NCI-H774 (cell line): ENCODE results near the gene RABEP2.
"Not testable (repeated sequence)": the region's sequence is repeated elsewhere in the genome, so short reads cannot be mapped to it uniquely, and the experiment has no call there.

Experiments
- DNase-seq: peaks from one replicate; lab custom pipeline; 2025; lab: John Stamatoyannopoulos, UW

RABEP2 gene

DNA sequence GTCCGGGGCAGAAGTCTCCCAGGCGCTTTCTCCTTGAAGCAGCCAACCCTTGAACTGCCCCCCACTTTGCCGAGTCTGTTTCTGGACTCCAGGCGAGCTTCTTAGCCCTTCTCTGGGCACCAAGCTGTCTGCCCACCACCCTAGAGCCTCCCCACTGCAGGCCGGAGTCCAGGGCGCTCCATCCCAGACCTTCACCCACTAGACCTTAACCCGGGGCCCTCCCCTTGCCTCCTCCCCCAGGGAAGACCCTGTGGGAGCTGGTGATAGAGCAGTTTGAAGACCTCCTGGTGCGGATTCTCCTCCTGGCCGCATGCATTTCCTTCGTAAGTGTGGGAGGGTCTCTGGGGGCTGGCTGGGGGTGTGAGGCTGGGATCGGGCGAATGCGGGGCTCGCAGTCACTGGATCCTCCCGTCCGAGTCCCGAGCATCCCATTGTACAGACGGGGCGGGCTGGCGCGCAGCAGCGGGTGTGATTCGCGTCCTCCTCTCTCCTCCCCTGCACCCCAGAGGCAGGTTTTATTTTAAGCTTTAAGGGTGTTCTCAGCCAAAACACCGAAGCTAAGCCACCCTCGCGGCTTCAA is 45.7 kb downstream of the RABEP2 start:
- DNase-seq, result no peak

DNA sequence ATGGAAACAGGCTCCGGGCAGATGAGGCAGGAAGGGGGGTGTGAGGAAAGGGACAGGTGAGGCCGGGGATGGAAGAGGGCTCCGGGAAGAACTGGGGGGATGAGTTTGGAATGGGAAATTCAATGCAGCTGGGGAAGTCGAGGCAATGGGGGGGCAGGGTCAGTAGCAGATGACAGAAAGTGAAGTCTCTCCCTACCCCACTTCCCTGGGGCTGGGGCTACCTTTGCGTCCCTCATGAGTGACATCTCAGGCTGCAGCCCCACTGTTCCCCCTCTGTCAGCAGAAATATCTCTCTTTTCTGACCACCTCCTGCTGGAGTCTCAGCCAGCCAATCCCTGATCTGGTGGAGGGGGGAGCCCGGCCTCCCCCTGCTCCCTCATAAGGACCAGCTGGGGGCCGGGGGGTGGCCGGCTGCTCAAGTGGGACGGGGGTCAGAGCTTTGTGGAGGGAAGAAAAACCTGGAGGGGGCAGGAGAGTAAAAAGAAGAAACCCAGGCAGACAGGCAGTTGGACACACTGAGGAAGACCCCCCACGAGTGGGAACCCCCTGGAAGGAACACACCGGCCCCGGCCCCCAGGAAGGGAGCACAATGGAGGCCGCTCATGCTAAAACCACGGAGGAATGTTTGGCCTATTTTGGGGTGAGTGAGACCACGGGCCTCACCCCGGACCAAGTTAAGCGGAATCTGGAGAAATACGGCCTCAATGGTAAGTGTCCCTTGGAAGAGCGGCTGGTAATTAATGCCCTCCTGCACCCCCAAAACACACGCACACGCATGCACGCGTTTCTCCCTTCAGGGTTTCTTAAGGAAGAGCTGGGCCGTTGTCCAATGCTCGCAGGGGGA is 46.7 kb downstream of the RABEP2 start, which contains the start of gene ATP2A1:
TSS of gene ATP2A1 (plus strand) at position 406 of the 844 bp plus-strand sequence. CDS start at position 590, 184 bp downstream.
- no peak for DNase-seq

DNA sequence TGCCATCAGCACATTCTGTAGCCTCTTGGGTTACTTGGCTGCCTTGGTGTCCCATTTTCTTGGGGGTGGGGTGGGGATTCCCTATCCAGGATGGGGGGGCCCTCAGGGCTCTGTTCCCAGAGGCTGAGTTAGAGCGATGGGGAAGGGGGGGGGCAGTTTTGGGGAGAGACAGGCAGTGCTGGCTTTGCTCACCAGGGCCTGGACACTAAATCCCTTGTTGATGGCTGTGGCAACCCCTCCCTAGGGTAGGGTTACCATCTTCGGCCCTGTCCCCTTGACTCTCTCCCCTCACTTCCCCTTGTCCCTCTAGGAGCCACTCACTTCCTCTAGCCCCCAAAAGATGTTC is 47.4 kb downstream of the RABEP2 start:
- no peak for DNase-seq

DNA sequence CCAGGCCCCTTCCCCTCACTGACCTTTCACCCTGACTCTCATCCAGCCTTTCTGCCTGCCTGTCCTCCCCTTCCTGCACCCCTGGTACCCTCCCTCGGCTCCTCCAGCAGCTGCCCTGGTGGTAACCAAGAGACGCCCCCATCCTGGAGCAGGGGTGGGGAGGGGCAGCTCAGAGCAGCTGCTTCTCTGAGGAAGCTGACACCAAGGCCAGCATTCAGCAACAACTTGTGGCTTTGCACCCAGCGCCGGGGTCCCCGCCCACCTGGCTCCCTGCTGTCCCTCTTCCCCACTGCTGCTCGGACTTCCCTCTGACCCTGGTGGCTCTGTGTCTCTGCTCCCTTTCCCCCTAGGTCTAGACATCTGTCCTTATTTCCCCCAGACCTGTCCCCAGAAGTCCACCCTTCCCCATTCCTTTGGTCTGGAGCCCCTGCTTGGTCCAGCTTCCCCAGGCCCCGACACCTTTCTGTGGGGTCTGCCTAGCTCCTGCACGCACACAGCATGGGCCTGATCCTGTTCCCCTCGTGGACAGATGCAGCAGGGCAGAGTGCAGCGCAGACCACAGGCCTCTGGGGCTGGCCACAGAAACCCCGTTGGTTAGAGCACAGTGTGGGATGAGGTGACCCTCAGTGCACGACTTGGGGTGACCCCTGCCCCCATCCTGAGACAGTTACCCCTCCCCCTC is 47.9 kb downstream of the RABEP2 start:
- DNase-seq, result no peak

DNA sequence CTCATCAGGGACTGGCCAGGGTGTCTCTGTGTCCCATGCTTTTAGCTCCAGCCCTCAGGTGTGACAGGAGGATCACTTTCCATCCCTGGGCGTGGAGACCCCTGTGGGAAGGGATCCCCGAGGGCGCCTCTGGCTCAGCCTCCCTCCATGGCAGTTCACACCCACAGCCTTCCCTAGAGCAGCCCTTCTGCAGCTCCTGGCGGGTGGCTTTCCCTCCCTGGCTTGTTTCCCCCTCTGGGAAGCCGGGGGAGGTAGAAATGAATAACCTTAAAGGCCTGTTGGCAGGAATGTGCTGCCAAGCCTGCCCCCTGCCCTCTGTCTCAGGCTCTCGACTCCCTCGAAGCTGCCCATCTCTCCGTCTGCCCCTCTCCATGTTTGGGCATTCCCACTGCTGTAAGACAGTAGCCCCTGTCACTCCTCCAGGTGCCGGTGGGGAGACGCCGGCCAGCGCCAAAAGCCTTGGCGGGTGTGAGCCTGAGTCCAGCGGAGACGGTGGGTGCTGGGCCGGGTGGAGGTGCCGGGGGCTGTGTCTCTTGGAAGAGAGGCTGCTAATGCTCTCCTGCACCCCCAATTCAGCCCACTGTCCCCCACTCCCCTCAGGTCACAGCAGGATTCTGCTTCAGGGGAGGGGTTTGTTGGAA is 48.9 kb downstream of the RABEP2 start:
- DNase-seq, result no peak

DNA sequence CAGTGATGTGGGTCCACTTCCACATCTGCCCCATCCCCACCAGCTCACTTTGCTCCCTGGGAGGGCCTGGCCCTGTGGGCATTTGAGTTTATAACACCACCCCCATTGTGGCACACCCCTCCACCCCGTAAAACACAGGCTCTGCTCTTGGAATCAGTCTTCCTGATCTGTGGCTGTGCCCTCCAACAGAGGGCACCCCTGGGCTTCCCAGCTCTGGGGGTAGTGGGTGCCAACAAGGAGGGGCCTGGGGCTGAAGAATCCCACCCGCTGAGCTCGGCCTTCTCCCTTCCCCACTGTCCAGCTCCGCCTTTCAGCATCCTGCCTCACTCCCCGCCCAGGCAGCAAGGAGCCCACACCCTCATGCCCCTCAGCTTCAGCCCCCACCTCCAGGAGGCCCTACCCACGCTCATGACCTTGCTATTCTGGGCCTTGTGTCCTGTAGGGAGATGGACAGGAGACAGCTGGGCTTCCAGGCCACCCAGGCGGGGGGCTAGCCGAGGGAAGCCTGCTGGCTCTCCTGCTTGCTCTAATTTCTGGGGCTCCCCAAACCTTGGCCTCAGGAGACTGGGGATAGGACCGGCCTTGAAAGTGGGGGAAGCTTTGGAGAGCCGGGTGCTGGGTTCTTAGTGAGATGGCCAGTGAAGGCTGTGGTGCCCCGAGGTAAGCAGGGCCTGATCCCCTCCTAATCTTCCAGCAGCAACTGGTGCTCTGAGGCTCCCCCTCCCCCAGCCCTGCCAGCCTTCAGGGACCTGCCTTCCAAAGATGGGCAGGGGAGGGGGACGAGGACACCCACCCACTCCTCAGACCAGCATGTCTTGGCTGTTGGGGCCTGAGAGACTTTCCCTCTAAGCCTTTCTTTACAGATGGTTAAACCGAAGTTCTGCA is 49.7 kb downstream of the RABEP2 start:
- DNase-seq, result no peak

DNA sequence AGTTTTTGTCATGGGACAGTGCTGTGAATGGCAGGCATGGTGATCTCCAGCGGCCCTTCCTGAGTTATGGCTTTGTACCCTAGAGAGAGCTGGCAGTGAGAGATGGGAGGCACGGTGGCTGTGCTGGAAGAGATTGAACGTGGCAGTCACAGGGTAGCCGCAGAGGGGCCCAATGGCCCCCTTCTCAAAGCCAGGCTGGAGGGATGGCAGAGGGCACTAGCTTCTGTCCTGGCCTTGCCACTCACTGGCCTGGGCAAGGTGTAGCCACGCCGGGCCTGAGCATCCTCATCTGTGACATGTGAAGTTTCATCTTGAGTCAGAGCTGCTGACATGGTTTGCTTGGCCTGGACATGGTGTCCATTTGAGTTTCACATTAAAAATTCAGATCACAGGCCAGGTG is 50.6 kb downstream of the RABEP2 start:
- no peak for DNase-seq

DNA sequence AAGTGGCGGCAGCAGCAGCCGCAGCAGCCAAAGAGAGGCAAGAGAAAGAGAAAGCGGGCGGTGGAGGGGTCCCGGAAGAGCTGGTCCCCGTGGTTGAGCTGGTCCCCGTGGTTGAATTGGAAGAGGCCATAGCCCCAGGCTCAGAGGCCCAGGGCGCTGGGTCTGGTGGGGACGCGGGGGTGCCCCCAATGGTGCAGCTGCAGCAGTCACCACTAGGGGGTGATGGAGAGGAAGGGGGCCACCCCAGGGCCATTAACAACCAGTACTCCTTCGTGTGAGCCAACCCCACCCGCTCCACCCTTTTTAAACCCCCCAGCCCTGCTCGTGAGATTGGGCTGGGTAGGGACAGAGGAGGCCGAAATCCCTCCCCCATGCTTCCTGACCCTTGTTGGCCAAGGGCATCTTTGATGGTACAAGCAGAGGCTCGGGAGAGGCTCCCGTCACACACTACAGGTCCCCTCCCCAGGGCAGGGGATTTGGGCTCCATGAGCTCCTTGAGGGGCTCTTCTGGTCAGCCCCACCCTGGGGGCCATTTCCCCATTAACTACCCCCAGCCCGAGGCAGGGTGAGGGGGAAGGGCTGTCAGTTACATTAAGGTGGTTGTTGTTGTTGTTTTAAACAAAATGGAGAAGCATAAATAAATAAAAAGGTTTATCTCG is 51.4 kb downstream of the RABEP2 start:
- DNase-seq, result no peak

DNA sequence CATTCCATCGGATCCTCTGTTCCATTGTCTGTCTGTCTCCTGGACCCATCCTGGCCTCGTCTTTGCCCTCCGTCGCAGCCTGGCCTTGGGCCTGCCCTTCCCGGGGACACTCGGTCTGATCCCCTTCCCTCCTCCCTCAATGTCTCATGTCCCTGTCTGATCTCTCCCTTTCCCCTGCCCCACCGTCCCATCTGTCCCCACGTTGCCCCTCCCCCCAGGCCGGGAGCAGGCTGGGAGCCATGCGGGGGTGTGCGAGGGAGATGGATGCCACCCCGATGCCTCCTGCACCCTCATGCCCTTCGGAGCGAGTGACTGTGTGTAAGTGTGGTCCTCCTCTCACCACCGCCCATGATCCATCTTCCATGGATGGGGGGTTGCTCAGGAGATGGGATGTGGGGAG is 52.1 kb downstream of the RABEP2 start:
- DNase-seq, result no peak

DNA sequence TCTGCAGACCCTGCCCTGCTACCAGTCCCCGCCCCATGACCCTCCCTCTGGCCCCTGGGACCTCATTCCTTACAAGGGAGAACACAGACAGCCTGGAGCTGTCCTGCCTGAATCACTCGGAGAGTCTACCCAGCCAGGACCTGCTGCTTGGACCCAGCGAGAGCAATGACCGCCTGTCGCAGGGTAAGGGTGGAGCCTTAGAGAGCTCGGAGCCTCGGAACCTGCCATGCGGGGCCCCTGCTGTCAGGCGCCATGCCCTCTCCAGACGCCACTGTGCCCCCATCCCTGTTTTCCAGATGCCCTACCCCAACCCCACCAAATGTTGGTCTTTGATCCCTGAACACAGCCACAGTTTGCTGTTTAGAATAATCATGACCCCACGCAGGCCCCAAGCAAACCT is 55.8 kb downstream of the RABEP2 start:
- no peak for DNase-seq

DNA sequence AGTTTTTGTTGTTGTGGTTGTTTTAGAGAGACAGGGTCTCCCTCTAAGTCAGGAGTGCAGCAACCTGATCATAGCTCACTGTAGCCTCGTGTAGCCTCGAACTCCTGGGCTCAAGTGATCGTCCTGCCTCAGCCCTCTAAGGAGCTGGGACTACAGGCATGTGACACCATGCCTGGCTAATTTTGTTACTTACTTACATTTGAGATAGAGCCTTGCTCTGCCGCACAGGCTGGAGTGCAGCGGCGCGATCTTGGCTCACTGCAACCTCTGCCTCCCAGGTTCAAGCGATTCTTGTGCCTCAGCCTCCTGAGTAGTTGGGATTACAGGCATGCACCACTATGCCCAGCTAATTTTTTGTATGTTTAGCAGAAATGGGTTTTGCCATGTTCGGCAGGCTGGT is 57.4 kb downstream of the RABEP2 start:
- not testable (repeated sequence) for DNase-seq

DNA sequence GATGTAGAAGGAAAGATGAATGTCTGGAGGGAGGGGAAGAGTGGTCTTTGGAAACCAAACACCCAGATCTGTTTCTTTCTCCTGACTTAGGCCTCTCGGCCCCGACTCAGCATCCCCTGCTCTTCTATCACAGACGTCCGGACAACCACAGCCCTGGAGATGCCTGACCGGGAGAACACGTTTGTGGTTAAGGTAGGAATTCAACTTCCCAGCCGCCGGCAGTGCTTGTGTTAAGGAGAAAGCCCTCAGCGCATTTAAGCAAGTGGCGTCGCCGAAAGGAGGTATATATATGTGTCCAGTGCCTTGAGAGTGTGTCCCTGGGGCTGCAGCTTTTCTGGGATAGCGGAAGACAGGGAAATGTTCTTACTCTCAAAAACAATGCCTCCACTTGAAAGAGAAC is 57.8 kb downstream of the RABEP2 start:
- no peak for DNase-seq

DNA sequence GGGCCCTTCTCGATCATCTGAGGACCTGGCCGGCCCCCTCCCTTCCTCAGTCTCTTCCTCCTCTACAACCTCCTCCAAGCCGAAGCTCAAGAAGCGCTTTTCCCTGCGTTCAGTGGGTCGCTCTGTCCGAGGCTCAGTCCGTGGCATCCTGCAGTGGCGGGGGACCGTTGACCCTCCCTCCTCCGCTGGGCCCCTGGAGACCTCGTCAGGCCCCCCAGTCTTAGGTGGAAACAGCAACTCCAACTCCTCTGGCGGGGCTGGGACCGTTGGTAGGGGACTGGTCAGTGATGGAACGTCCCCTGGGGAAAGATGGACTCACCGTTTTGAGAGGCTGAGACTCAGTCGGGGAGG is 58.6 kb downstream of the RABEP2 start:
- no peak for DNase-seq

DNA sequence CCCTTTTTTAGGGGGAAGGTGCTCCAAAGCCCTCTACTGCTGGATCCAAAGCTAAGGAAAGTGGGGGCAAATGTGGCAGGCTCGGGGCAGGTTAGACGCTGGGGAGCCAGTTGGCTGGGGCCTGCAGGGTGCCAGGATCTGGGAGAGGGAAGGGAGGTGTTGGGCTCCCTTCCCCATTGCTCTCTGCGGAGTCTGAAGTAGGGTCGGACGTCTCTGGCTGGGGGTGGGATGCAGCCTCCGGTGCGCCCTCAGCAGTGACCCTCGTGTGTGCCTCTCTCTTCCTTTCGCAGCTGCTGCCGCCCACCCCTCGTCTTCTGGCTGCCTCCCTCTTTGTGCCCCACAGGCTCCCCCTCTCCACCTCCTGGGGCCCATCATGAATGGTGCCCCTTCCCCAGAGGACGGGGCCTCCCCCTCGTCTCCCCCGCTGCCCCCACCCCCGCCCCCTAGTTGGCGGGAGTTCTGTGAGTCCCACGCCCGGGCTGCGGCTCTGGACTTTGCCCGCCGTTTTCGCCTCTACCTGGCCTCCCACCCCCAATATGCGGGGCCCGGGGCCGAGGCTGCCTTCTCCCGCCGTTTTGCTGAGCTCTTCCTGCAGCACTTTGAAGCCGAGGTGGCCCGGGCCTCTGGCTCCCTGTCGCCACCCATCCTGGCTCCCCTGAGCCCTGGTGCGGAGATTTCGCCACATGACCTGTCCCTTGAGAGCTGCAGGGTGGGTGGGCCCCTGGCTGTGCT is 59.1 kb downstream of the RABEP2 start:
- DNase-seq, result no peak

DNA sequence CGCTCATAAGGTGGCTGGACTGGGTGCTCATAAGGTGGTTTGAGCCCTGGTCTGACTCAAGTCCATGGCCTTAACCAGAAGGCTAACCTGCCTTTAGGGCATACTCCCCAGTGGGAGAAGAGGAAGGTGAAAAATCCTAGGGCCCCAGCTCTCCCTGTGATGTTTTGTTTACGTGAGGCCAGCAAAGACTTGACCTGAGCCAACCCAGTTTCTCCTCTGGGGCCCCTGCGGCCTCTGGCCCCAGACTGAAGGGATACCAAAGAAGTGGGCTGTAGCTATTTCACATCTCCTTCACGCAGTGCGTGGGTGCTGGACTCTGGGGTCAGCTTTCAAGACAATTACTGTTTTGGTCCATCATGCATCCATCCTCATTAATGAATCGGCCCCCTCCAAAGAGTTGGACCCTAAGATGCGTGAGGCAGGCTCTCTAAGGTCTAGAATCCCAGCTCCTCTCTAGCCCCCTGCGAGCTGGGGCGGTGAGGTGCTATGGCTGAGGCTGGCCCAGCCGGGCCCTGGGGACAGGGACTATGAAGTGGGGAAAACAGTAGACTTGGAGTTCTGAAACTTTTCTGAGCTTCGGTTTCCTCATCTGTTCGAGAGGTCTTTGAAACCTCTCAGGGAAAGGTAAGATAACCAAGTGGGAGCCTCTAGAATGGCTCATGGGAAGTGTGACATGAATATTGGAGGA is 59.9 kb downstream of the RABEP2 start:
- DNase-seq, result no peak

DNA sequence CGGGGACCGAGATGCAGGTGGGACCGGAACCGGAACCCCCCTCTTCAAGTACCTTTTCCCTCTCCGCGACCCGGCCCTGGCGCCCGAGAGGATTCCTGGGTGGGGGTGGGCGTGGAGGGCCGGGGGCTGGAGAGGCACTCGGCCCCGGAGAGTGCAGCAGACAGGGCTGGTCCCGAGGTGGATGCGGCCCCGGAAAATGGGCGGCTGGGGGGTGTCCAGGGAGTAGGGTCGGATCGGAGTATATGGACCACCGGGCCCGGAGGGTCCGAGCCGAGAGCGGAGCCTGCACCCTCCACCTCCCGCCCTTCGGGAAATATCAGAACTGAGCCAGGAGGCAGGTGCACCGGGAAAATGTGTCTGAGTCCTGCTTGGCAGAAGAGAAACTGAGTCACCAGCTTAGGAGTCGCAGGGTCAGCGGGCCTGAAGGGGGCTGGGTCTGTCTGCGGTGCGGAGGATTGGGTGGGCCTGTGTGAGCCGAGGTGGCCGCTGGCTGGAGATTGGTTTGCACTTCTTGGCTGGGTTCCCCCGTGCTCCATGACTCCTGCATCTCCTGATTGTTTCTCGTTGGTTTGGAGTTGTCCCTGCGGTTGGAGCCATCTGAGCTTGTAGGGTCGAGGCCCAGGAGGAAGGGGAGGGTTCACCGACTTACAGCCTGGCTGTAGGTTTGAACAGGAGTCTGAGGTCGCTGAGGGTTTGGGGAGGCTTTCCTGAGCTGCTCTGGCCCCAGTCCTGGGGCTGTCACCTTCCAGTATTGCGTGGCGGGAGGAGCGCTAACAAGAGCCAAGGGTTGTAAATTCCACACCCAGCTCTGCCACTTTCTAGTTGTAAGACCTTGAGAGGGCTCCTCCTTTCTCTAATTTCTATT is 60.9 kb downstream of the RABEP2 start:
- DNase-seq, result no peak

DNA sequence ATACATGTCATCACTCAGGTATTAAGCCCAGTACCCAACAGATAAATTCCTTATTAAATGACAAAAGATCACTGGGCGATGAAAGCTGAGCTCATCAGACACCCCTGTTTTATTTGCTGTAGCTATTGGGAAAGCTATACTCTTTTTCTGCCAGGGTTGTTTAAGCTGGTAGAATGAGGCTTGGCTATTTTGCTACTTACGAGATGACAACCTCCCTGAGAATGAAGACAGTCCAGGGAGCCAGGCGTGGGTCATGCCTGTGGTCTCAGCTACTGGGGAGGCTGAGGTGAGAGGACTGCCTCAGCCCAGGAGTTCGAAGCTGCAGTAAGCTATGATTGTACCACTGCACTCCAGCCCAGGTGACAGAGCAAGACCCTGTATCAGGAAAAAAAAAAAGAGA is 65.7 kb downstream of the RABEP2 start:
- no peak for DNase-seq

DNA sequence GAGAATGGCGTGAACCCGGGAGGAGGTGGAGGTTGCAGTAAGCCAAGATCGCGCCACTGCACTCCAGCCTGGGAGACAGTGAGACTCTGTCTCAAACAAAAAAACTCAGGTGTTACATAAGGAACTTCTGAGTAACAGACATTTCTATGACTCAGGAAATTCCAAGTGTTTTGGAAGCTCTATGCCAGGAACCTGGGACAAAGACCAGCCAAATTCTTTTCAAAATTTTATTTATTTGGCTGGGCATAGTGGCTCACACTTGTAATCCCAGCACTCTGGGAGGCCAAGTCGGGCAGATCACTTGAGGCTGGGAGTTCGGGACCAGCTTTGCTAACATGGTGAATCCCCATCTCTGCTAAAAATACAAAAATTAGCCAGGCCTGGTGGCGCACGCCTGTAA is 66.6 kb downstream of the RABEP2 start:
- DNase-seq, result no peak
